Activated effector memory CD4-positive, alpha-beta T cell treated with anti-CD3 and anti-CD28 coated beads, Interleukin-2, amount 50 U/mL, for 16 hours (primary cell): Measurements from ENCODE around the gene TTC3.
"Not testable (repeated sequence)": the region's sequence is repeated elsewhere in the genome, so short reads cannot be mapped to it uniquely, and the experiment has no call there.

Experiments
- DNase-seq: peaks from one replicate; pipeline ENCODE4 v3.0.0-alpha.2; 2020

The TTC3 gene

GRCh38 chr21:37202221-37203110 is 129.4 kb downstream of the TTC3 start:
- no peak for DNase-seq

GRCh38 chr21:37204580-37204979 is 131.5 kb downstream of the TTC3 start:
- DNase-seq, result no peak

- DNase-seq, result no peak
Observed at GRCh38 chr21:37206496-37206895, 133.4 kb downstream of the TTC3 start.

- no peak for DNase-seq
Observed at GRCh38 chr21:37207441-37208009, 134.5 kb downstream of the TTC3 start.

- no peak for DNase-seq
Observed at GRCh38 chr21:37208056-37208721, 135.1 kb downstream of the TTC3 start.

GRCh38 chr21:37208741-37209225 is 135.7 kb downstream of the TTC3 start:
- no peak for DNase-seq

- DNase-seq, result no peak
Observed at GRCh38 chr21:37210130-37210529, 137.1 kb downstream of the TTC3 start.

GRCh38 chr21:37210799-37211198 is 137.7 kb downstream of the TTC3 start:
- DNase-seq, result no peak

GRCh38 chr21:37214952-37215351 is 141.9 kb downstream of the TTC3 start:
- DNase-seq, result no peak

GRCh38 chr21:37219761-37220432 is 146.8 kb downstream of the TTC3 start:
- no peak for DNase-seq

GRCh38 chr21:37220433-37220980 is 147.5 kb downstream of the TTC3 start:
- DNase-seq, result peak; percentile 76

GRCh38 chr21:37220981-37221664 is 148.1 kb downstream of the TTC3 start:
- peak; percentile 98 for DNase-seq

GRCh38 chr21:37222248-37222647 is 149.2 kb downstream of the TTC3 start:
- DNase-seq, result not testable (repeated sequence)

GRCh38 chr21:37223804-37224345 is 150.8 kb downstream of the TTC3 start:
- no peak for DNase-seq

- DNase-seq, result peak; percentile 70
Observed at GRCh38 chr21:37224861-37225839, 152.1 kb downstream of the TTC3 start.

- DNase-seq, result no peak
Observed at GRCh38 chr21:37226041-37226920, 153.2 kb downstream of the TTC3 start.

- no peak for DNase-seq
Observed at GRCh38 chr21:37227071-37228002, 154.3 kb downstream of the TTC3 start.

GRCh38 chr21:37228003-37228400 is 154.9 kb downstream of the TTC3 start:
- no peak for DNase-seq
